HepG2 (cell line): ENCODE measurements around the gene ESAM. TPM values are rescaled to one million over a fixed set of nuclear protein-coding genes. Genes with fewer than 3 reads are reported as not detected.

Experiments
- ISX ChIP-seq: sonication (generic); formaldehyde crosslinking; conservative IDR thresholded peaks from 2 replicates; pipeline ENCODE4 v1.5.0; 2020; ENCODE audit warnings: missing genetic modification reagents
- KAT2B ChIP-seq: fragments of 150-350 bp; IDR thresholded peaks from 2 replicates; pipeline ENCODE4 v1.6.1; 2014; ENCODE audit warnings: low read depth, low read length, borderline replicate concordance
- KLF16 ChIP-seq, 2 experiments: sonication (generic) in 1 of 2; formaldehyde crosslinking in 1 of 2; IDR thresholded peaks; 2 replicates each; pipeline versions ENCODE4 v1.6.1 to v1.8.0; 2016 to 2023; ENCODE audit warnings: missing genetic modification reagents in 2 of 2, missing compliant biosample characterization in 1 of 2
- MLLT10 ChIP-seq: sonication (generic); formaldehyde crosslinking; IDR thresholded peaks from 2 replicates; pipeline ENCODE4 v1.4.0; 2020; ENCODE audit warnings: missing genetic modification reagents
- MTA1 ChIP-seq: sonication (generic); formaldehyde crosslinking; IDR thresholded peaks from 2 replicates; pipeline ENCODE4 v1.4.0; 2020; ENCODE audit warnings: missing genetic modification reagents, mild to moderate bottlenecking, borderline replicate concordance
- RNF219 ChIP-seq: sonication (generic); formaldehyde crosslinking; IDR thresholded peaks from 2 replicates; pipeline ENCODE4 v1.5.0; 2020; ENCODE audit warnings: mild to moderate bottlenecking, missing genetic modification reagents
- RORA ChIP-seq: sonication (generic); formaldehyde crosslinking; IDR thresholded peaks from 2 replicates; pipeline ENCODE4 v1.5.0; 2020; ENCODE audit warnings: mild to moderate bottlenecking, missing genetic modification reagents, moderate library complexity
- TCF7 ChIP-seq: sonication (generic); IDR thresholded peaks from 2 replicates; pipeline ENCODE4 v1.6.1; 2016; ENCODE audit warnings: antibody characterized with exemption, low read depth
- ZFYVE20 ChIP-seq: sonication (generic); formaldehyde crosslinking; IDR thresholded peaks from 2 replicates; pipeline ENCODE4 v1.8.0; 2023; ENCODE audit warnings: low read depth, mild to moderate bottlenecking, moderate library complexity, missing genetic modification reagents, borderline replicate concordance
- ZNF225 ChIP-seq: sonication (generic); formaldehyde crosslinking; IDR thresholded peaks from 2 replicates; pipeline ENCODE4 v1.4.0; 2020; ENCODE audit warnings: mild to moderate bottlenecking, missing genetic modification reagents
- ZNF230 ChIP-seq: sonication (generic); formaldehyde crosslinking; IDR thresholded peaks from 2 replicates; pipeline ENCODE4 v1.4.0; 2020; ENCODE audit warnings: mild to moderate bottlenecking, missing genetic modification reagents
- ZNF232 ChIP-seq: sonication (generic); formaldehyde crosslinking; IDR thresholded peaks from 2 replicates; pipeline ENCODE4 v1.4.0; 2020; ENCODE audit warnings: missing genetic modification reagents, borderline replicate concordance
- ZNF33B ChIP-seq: sonication (generic); formaldehyde crosslinking; IDR thresholded peaks from 2 replicates; pipeline ENCODE4 v1.5.1; 2020; ENCODE audit warnings: mild to moderate bottlenecking, missing genetic modification reagents
- ZNF350 ChIP-seq: sonication (generic); formaldehyde crosslinking; IDR thresholded peaks from 2 replicates; pipeline ENCODE4 v1.4.0; 2020; ENCODE audit warnings: mild to moderate bottlenecking, low read depth, missing genetic modification reagents, borderline replicate concordance
- ZNF431 ChIP-seq: sonication (generic); formaldehyde crosslinking; IDR thresholded peaks from 2 replicates; pipeline ENCODE4 v1.9.0; 2022; ENCODE audit warnings: missing genetic modification reagents, low read depth, mild to moderate bottlenecking, borderline replicate concordance
- ZNF605 ChIP-seq: sonication (generic); formaldehyde crosslinking; IDR thresholded peaks from 2 replicates; pipeline ENCODE4 v1.8.0; 2022; ENCODE audit warnings: mild to moderate bottlenecking, missing genetic modification reagents
- ZNF7 ChIP-seq: IDR thresholded peaks from 2 replicates; pipeline ENCODE4 v1.6.1; 2016; ENCODE audit warnings: missing biosample characterization, missing genetic modification reagents
- polyA plus RNA-seq, 8 experiments: library from polyadenylated mRNA; depleted of rRNA in 3 of 8; stranded (reverse) in 7 of 8; unstranded in 1 of 8; fragments of >200 nt; fragmentation: Illumina TruSeq in 4 of 8; extraction: Trizol in 4 of 8; gene quantifications; 2 replicates each; pipeline versions ENCODE4 v1.2.1 to v1.2.3, GENCODE V29; 2011 to 2016; ENCODE audit warnings: low read depth in 4 of 8, missing spikeins in 1 of 8, mixed read lengths in 1 of 8; ENCODE audit not compliant: insufficient read depth in 1 of 8
- total RNA-seq, 5 experiments: library from RNA; depleted of rRNA; stranded (reverse); fragments of >200 nt; fragmentation: Illumina TruSeq; extraction: Trizol; gene quantifications; 2 replicates each; pipeline ENCODE4 v1.2.3, GENCODE V29; 2016; ENCODE audit warnings: low read depth in 1 of 5
- TF ChIP-seq, protein P1 (sequence below): sonication (generic); formaldehyde crosslinking; IDR thresholded peaks from 2 replicates; pipeline ENCODE4 v1.4.0; 2020; ENCODE audit warnings: missing genetic modification reagents
- TF ChIP-seq, protein P2 (sequence below): IDR thresholded peaks from 2 replicates; pipeline ENCODE4 v1.6.1; 2016; ENCODE audit warnings: missing compliant biosample characterization, missing genetic modification reagents, borderline replicate concordance
- TF ChIP-seq, protein P3 (sequence below): sonication (generic); formaldehyde crosslinking; IDR thresholded peaks from 2 replicates; pipeline ENCODE4 v1.5.0; 2020; ENCODE audit warnings: mild to moderate bottlenecking, missing genetic modification reagents, moderate library complexity

ESAM gene
- total and polyA plus RNA-seq, 2 of the 13 experiments (the other 11 are each of a cell fraction or from before 2014, with no cell fraction given), result 1.2 to 6.8 TPM

DNA sequence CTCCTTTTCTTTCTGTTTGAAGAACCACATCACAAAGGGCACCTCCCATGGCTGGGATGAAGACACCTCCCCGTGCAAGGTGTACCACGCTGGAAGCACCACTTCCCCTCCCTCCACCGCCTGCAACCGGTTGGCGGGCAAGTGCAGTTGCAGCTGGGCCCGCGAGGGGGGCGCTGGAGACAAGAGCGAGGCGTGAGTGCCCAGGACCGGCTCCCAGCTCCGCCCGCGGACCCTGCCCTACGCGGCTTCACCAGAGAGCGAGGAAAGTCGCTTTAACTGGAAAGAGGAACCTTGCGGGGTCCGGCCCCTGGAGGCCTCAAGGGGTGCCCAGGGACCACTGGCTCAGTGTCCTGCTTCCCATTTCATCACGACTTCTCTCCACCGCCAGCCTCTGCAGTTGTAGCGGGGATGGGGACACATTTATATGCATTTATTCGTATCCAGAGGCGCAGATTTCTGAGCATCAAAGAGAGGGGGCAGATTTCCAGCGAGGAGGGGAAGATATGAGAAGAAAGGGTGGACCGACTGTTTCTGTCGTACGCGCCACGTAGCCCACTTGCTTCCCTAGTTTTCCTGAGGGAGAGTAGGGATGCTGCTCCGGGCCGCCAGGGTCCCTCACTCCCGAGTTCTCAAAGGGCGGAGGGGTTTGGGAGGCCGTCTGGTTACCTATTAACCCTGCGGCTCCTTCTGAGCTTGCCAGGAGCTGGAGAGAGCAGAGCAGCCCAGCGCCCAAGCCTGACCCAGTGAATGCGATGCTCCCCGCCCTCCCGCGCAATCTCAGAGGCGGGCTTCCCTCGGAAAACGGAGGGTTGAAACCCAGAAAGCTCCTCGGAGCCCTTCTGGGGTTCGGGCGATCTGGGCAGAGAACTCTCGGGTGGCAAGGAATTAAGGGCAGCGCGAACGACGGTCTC lies 3.5 kb downstream of the ESAM start (continued):
- TF ChIP-seq, protein P1, sequence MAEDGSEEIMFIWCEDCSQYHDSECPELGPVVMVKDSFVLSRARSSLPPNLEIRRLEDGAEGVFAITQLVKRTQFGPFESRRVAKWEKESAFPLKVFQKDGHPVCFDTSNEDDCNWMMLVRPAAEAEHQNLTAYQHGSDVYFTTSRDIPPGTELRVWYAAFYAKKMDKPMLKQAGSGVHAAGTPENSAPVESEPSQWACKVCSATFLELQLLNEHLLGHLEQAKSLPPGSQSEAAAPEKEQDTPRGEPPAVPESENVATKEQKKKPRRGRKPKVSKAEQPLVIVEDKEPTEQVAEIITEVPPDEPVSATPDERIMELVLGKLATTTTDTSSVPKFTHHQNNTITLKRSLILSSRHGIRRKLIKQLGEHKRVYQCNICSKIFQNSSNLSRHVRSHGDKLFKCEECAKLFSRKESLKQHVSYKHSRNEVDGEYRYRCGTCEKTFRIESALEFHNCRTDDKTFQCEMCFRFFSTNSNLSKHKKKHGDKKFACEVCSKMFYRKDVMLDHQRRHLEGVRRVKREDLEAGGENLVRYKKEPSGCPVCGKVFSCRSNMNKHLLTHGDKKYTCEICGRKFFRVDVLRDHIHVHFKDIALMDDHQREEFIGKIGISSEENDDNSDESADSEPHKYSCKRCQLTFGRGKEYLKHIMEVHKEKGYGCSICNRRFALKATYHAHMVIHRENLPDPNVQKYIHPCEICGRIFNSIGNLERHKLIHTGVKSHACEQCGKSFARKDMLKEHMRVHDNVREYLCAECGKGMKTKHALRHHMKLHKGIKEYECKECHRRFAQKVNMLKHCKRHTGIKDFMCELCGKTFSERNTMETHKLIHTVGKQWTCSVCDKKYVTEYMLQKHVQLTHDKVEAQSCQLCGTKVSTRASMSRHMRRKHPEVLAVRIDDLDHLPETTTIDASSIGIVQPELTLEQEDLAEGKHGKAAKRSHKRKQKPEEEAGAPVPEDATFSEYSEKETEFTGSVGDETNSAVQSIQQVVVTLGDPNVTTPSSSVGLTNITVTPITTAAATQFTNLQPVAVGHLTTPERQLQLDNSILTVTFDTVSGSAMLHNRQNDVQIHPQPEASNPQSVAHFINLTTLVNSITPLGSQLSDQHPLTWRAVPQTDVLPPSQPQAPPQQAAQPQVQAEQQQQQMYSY (CRISPR knock-in tag), result no peak
- TF ChIP-seq MLLT10 (CRISPR knock-in tag) (no peak), ZFYVE20 (CRISPR knock-in tag) (no peak), ISX (CRISPR knock-in tag) (no peak), ZNF230 (CRISPR knock-in tag) (0 out of 2 replicates have a peak, but pooled peaks have one; percentile 56), ZNF350 (CRISPR knock-in tag) (peak; percentile 22; the same call in 1 of the 2 replicates), ZNF605 (CRISPR knock-in tag) (peak; percentile 40), ZNF7 (no peak), TCF7 (0 out of 2 replicates have a peak, but pooled peaks have one; percentile 9), ZNF431 (CRISPR knock-in tag) (no peak), RNF219 (CRISPR knock-in tag) (no peak), KLF16 (CRISPR knock-in tag; IDR thresholded peaks at IDR 0.05) (no peak; a peak in 1 of 4 replicates), ZNF232 (CRISPR knock-in tag) (no peak), ZNF33B (0 out of 2 replicates have a peak, but pooled peaks have one; percentile 64), KAT2B (no peak), MTA1 (CRISPR knock-in tag) (peak; percentile 57; the same call in 1 of the 2 replicates), RORA (CRISPR knock-in tag) (no peak), ZNF225 (CRISPR knock-in tag) (no peak)
- TF ChIP-seq, protein P2, sequence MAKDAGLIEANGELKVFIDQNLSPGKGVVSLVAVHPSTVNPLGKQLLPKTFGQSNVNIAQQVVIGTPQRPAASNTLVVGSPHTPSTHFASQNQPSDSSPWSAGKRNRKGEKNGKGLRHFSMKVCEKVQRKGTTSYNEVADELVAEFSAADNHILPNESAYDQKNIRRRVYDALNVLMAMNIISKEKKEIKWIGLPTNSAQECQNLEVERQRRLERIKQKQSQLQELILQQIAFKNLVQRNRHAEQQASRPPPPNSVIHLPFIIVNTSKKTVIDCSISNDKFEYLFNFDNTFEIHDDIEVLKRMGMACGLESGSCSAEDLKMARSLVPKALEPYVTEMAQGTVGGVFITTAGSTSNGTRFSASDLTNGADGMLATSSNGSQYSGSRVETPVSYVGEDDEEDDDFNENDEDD (CRISPR knock-in tag), result peak; percentile 85; the same call in 1 of the 2 replicates
- TF ChIP-seq, protein P3, sequence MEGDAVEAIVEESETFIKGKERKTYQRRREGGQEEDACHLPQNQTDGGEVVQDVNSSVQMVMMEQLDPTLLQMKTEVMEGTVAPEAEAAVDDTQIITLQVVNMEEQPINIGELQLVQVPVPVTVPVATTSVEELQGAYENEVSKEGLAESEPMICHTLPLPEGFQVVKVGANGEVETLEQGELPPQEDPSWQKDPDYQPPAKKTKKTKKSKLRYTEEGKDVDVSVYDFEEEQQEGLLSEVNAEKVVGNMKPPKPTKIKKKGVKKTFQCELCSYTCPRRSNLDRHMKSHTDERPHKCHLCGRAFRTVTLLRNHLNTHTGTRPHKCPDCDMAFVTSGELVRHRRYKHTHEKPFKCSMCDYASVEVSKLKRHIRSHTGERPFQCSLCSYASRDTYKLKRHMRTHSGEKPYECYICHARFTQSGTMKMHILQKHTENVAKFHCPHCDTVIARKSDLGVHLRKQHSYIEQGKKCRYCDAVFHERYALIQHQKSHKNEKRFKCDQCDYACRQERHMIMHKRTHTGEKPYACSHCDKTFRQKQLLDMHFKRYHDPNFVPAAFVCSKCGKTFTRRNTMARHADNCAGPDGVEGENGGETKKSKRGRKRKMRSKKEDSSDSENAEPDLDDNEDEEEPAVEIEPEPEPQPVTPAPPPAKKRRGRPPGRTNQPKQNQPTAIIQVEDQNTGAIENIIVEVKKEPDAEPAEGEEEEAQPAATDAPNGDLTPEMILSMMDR (CRISPR knock-in tag), result peak; percentile 91
